CD14-positive monocyte (primary cell): ENCODE data around the gene NR1D1. TPM values are rescaled to one million over a fixed set of nuclear protein-coding genes. Genes with fewer than 3 reads are reported as not detected.

Source experiments
- DNase-seq, 3 donors: peaks; one replicate each; pipeline ENCODE4 v3.0.0-alpha.2; 2011 to 2022
- H2AFZ ChIP-seq: 2 replicates; pipeline ENCODE4 v1.6.0; 2012; ENCODE audit warnings: mild to moderate bottlenecking, low read depth, low read length, inconsistent platforms; ENCODE audit not compliant: insufficient read depth, poor library complexity, severe bottlenecking
- H3K27ac ChIP-seq, 2 donors: 1 replicate in 1 of 2; 2 replicates in 1 of 2; pipeline ENCODE4 v1.5.1; 2012 to 2013; ENCODE audit warnings: low read length in 2 of 2, control low read depth in 1 of 2, inconsistent platforms in 1 of 2, low read depth in 1 of 2, mild to moderate bottlenecking in 1 of 2
- H3K27me3 ChIP-seq, 2 donors: one replicate each; pipeline versions ENCODE4 v1.6.0 to v1.6.1; 2011 to 2013; ENCODE audit warnings: low read length in 2 of 2; ENCODE audit not compliant: control insufficient read depth in 2 of 2, insufficient read depth in 2 of 2
- H3K36me3 ChIP-seq, 2 donors: replicated peaks in 1 of 2; 1 replicate in 1 of 2; 2 replicates in 1 of 2; pipeline versions ENCODE4 v1.5.1 to v1.6.1; 2012 to 2013; ENCODE audit warnings: low read length in 2 of 2, control low read depth in 1 of 2, inconsistent platforms in 1 of 2, mild to moderate bottlenecking in 1 of 2; ENCODE audit not compliant: insufficient read depth in 2 of 2, control insufficient read depth in 1 of 2
- H3K4me1 ChIP-seq, 2 donors: 1 replicate in 1 of 2; 2 replicates in 1 of 2; pipeline versions ENCODE4 v1.5.1 to v1.6.1; 2012 to 2013; ENCODE audit warnings: low read length in 2 of 2, control low read depth in 1 of 2, inconsistent platforms in 1 of 2, mild to moderate bottlenecking in 1 of 2, moderate library complexity in 1 of 2; ENCODE audit not compliant: insufficient read depth in 2 of 2, control insufficient read depth in 1 of 2
- H3K4me2 ChIP-seq: replicated peaks from 2 replicates; pipeline ENCODE3; 2012; ENCODE audit warnings: low read length, moderate library complexity, mild to moderate bottlenecking; ENCODE audit not compliant: poor library complexity, severe bottlenecking; ENCODE audit errors: extremely low read depth
- H3K4me3 ChIP-seq, 3 experiments: fragments of 200-600 bp in 1 of 3; sonication (generic) in 1 of 3; replicated peaks in 1 of 3; 1 replicate in 2 of 3; 2 replicates in 1 of 3; pipeline ENCODE4 v1.5.1; 2011 to 2013; ENCODE audit warnings: low read length in 3 of 3, mild to moderate bottlenecking in 3 of 3, control low read depth in 2 of 3, low read depth in 2 of 3, inconsistent platforms in 1 of 3, moderate library complexity in 1 of 3
- H3K79me2 ChIP-seq: 2 replicates; pipeline ENCODE4 v1.6.0; 2012; ENCODE audit warnings: mild to moderate bottlenecking, control low read depth, inconsistent platforms, low read length, moderate library complexity; ENCODE audit not compliant: insufficient read depth
- H3K9ac ChIP-seq: 2 replicates; pipeline ENCODE4 v1.6.0; 2017; ENCODE audit warnings: low read length, mild to moderate bottlenecking; ENCODE audit not compliant: insufficient read depth, poor library complexity, severe bottlenecking
- H3K9me3 ChIP-seq, 2 donors: replicated peaks in 1 of 2; 1 replicate in 1 of 2; 2 replicates in 1 of 2; pipeline versions ENCODE4 v1.5.1 to v1.6.1; 2012 to 2013; ENCODE audit warnings: low read length in 2 of 2, control low read depth in 1 of 2; ENCODE audit not compliant: control insufficient read depth in 1 of 2, insufficient read depth in 1 of 2
- H4K20me1 ChIP-seq: 2 replicates; pipeline ENCODE4 v1.6.0; 2012; ENCODE audit warnings: mild to moderate bottlenecking, low read length, control low read depth, moderate library complexity; ENCODE audit not compliant: insufficient read depth
- H3K27ac Mint-ChIP-seq, 7 donors: one replicate each; pipeline ENCODE4 v1.8.0; 2020; ENCODE audit warnings: mild to moderate bottlenecking in 7 of 7, mixed read lengths in 7 of 7, moderate library complexity in 6 of 7, inconsistent platforms in 2 of 7
- H3K27me3 Mint-ChIP-seq, 3 donors: one replicate each; pipeline ENCODE4 v1.8.0; 2021 to 2022; ENCODE audit warnings: low read depth in 3 of 3, mild to moderate bottlenecking in 3 of 3, mixed read lengths in 3 of 3, moderate library complexity in 3 of 3, inconsistent platforms in 1 of 3
- H3K36me3 Mint-ChIP-seq, 2 donors: one replicate each; pipeline ENCODE4 v1.8.0; 2020; ENCODE audit warnings: mixed read lengths in 2 of 2, inconsistent platforms in 1 of 2, mild to moderate bottlenecking in 1 of 2
- H3K4me1 Mint-ChIP-seq: one replicate; pipeline ENCODE4 v1.8.0; 2020; ENCODE audit warnings: mild to moderate bottlenecking, mixed read lengths
- H3K4me3 Mint-ChIP-seq, 2 donors: one replicate each; pipeline ENCODE4 v1.8.0; 2020; ENCODE audit warnings: mild to moderate bottlenecking in 2 of 2, mixed read lengths in 2 of 2, moderate library complexity in 1 of 2
- H3K9me3 Mint-ChIP-seq, 7 donors: one replicate each; pipeline ENCODE4 v1.8.0; 2020 to 2022; ENCODE audit warnings: mixed read lengths in 7 of 7, mild to moderate bottlenecking in 6 of 7, moderate library complexity in 6 of 7, inconsistent platforms in 2 of 7
- CTCF ChIP-seq: fragments of 200-600 bp; IDR thresholded peaks from one replicate; pipeline ENCODE4 v1.8.0; 2022; ENCODE audit warnings: antibody characterized with exemption, mild to moderate bottlenecking
- WGBS: methylation state at CpG from one replicate; pipeline ENCODE4 v1.1.5; 2013; ENCODE audit warnings: missing lambda C conversion rate; ENCODE audit not compliant: insufficient coverage; 5-methylcytosine and 5-hydroxymethylcytosine counted together
- intact Hi-C, 2 donors: fragments of 100-400 bp; cut with micrococcal nuclease; formaldehyde crosslinking; loops; one replicate each; pipeline versions ENCODE4 v1.15.0 to v1.15.1; 2023
- polyA minus RNA-seq: library from RNA; depleted of rRNA, polyadenylated mRNA; stranded (reverse); fragments of >200 nt; gene quantifications from 2 replicates; pipeline ENCODE4 v1.2.3, GENCODE V29; 2012
- polyA plus RNA-seq, 3 donors: library from polyadenylated mRNA; depleted of rRNA in 1 of 3; unstranded in 2 of 3; stranded (reverse) in 1 of 3; fragments of 300-500 nt in 2 of 3; fragments of >200 nt in 1 of 3; fragmentation: Illumina TruSeq in 2 of 3; gene quantifications; 1 replicate in 2 of 3; 2 replicates in 1 of 3; pipeline ENCODE4 v1.2.3, GENCODE V29; 2012 to 2021
- total RNA-seq, 12 experiments: library from RNA in 1 of 12; stranded (reverse) in 1 of 12; fragments of 120-200 nt in 1 of 12; gene quantifications; one replicate each; pipeline ENCODE4 v1.2.4 and lab custom pipeline; 2013 to 2026; ENCODE audit warnings: mixed read lengths in 6 of 12, inconsistent platforms in 1 of 12

NR1D1 gene
- total RNA-seq (2013): 0.42 TPM
- polyA plus RNA-seq (1 to 10 TPM in 1 of 3 donors, under 1 TPM in 2; 0.28 to 4.9 (median 0.31) TPM), polyA minus RNA-seq (2.1 and 5.3 TPM in 2 replicates), total RNA-seq (lab: John Stamatoyannopoulos, UW) (3.9 to 11.3 (median 5.5) reads per million in 11 experiments)

- Histone ChIP-seq H3K4me3 (peak within 1 kb of the TSS; percentile 35 to 78 (median 36)), H2AFZ (peak within 1 kb of the TSS; percentile 24), H3K9me3 (no peaks in the 10 kb centered on the region), H3K36me3 (no peaks in the 10 kb centered on the region), H3K79me2 (no peaks in the 10 kb centered on the region), H4K20me1 (peaks cover 8% of the 10 kb centered on the region), H3K27ac (peak within 1 kb of the TSS; percentile 78 to 98), H3K27me3 (no peaks in the 10 kb centered on the region), H3K4me2 (peak within 1 kb of the TSS; percentile 85), H3K9ac (peak within 1 kb of the TSS; percentile 84), H3K4me1 (peaks cover 63 to 64% of the 10 kb centered on the region in 2 donors)
- no peak for TF ChIP-seq CTCF
- peaks cover 78% of the 10 kb centered on the region for H3K4me1 Mint-ChIP-seq
- peak within 1 kb of the TSS; percentile 96 to 99 (median 98) for H3K27ac Mint-ChIP-seq
- H3K36me3 Mint-ChIP-seq: peaks cover 10 to 14% of the 10 kb centered on the region in 2 donors
- peak within 1 kb of the TSS; percentile 87 to 95 for H3K4me3 Mint-ChIP-seq
- DNase-seq: no peak
- intact Hi-C loops: no loop called here
- H3K9me3 Mint-ChIP-seq: peaks cover 0 to 5% (median 0%) of the 10 kb centered on the region in 7 donors
- peaks cover 0 to 5% (median 0%) of the 10 kb centered on the region in 3 donors for H3K27me3 Mint-ChIP-seq
- under 1% methylated on average over 16 of the region's 16 CpGs for WGBS
Observed at GRCh38 chr17:40100419-40100668, at the start of gene NR1D1. TSS of gene NR1D1 (minus strand) at chr17:40100589. CDS start at chr17:40100094, 495 bp downstream.

- Mint-ChIP-seq H3K27me3 (peaks cover 0 to 1% (median 0%) of the 10 kb centered on the region in 3 donors), H3K27ac (peak overlapping the region in 1 of 7 donors; percentile 54), H3K9me3 (peaks cover 0 to 3% (median 0%) of the 10 kb centered on the region in 7 donors), H3K4me3 (no peak overlapping the region), H3K36me3 (peaks cover 49 to 62% of the 10 kb centered on the region in 2 donors), H3K4me1 (peaks cover 50% of the 10 kb centered on the region)
- H3K27ac ChIP-seq: no peak overlapping the region
- intact Hi-C loops: no loop called here
- no peak for DNase-seq
- TF ChIP-seq CTCF: no peak
- peaks cover 25 to 30% of the 10 kb centered on the region in 2 donors for H3K4me1 ChIP-seq
- peaks cover 70% of the 10 kb centered on the region for H4K20me1 ChIP-seq
- peaks cover 23 to 62% of the 10 kb centered on the region in 2 donors for H3K36me3 ChIP-seq
- no peak overlapping the region for H3K9ac ChIP-seq
- no peak overlapping the region for H3K4me3 ChIP-seq
- no peak overlapping the region for H3K4me2 ChIP-seq
- peaks cover 51% of the 10 kb centered on the region for H3K79me2 ChIP-seq
- no peak overlapping the region for H2AFZ ChIP-seq
- H3K27me3 ChIP-seq: no peaks in the 10 kb centered on the region
- no peaks in the 10 kb centered on the region for H3K9me3 ChIP-seq
- WGBS: 94% methylated on average over 3 of the region's 3 CpGs
Observed at GRCh38 chr17:40148527-40148926, 48.1 kb upstream of the NR1D1 start.
